Common myeloid progenitor, CD34-positive (primary cell): ENCODE results near the gene MRGPRF.
A peak's percentile ranks its signal among the peaks of the same experiment; 100 is the strongest.

Experiments
- CTCF ChIA-PET: fragments of 350-600 bp; sonication (Branson Sonifier 250); formaldehyde crosslinking; loops from one replicate; lab custom pipeline; 2021; ENCODE audit warnings: antibody characterized with exemption; lab: Charles Lee
- POLR2A ChIA-PET: fragments of 350-600 bp; sonication (Branson Sonifier 250); formaldehyde crosslinking; loops from one replicate; lab custom pipeline; 2021; ENCODE audit warnings: antibody characterized with exemption; lab: Charles Lee
- DNase-seq, 3 donors: peaks; one replicate each; pipeline versions ENCODE4 v3.0.0 to v3.0.0-alpha.2; 2013
- H3K27ac ChIP-seq, 2 experiments: 1 replicate in 1 of 2; 2 replicates in 1 of 2; pipeline ENCODE4 v1.7.0; 2013; ENCODE audit warnings: inconsistent platforms in 2 of 2, low read length in 2 of 2, mild to moderate bottlenecking in 2 of 2, low read depth in 1 of 2, moderate library complexity in 1 of 2; ENCODE audit not compliant: severe bottlenecking in 2 of 2, insufficient read depth in 1 of 2, poor library complexity in 1 of 2
- H3K27me3 ChIP-seq, 5 experiments: replicated peaks in 2 of 5; 1 replicate in 3 of 5; 2 replicates in 2 of 5; pipeline versions ENCODE4 v1.6.1 to v1.7.0; 2013; ENCODE audit warnings: low read length in 4 of 5, mild to moderate bottlenecking in 2 of 5, moderate library complexity in 2 of 5, inconsistent platforms in 1 of 5; ENCODE audit not compliant: insufficient read depth in 5 of 5, control insufficient read depth in 4 of 5
- H3K36me3 ChIP-seq, 4 experiments: 1 replicate in 2 of 4; 2 replicates in 2 of 4; pipeline versions ENCODE4 v1.6.1 to v1.7.0; 2013; ENCODE audit warnings: low read length in 3 of 4, control low read depth in 1 of 4, mild to moderate bottlenecking in 1 of 4; ENCODE audit not compliant: control insufficient read depth in 4 of 4, insufficient read depth in 4 of 4
- H3K4me1 ChIP-seq, 4 experiments: 1 replicate in 3 of 4; 2 replicates in 1 of 4; pipeline versions ENCODE4 v1.6.1 to v1.7.1; 2013; ENCODE audit warnings: low read length in 3 of 4, mild to moderate bottlenecking in 3 of 4, control low read depth in 1 of 4, inconsistent platforms in 1 of 4, moderate library complexity in 1 of 4; ENCODE audit not compliant: control insufficient read depth in 4 of 4, insufficient read depth in 4 of 4; ENCODE audit errors: control extremely low read depth in 1 of 4
- H3K4me3 ChIP-seq, 7 experiments: 1 replicate in 4 of 7; 2 replicates in 3 of 7; pipeline versions ENCODE4 v1.5.1 to v1.7.0; 2013; ENCODE audit warnings: mild to moderate bottlenecking in 7 of 7, low read length in 6 of 7, moderate library complexity in 6 of 7, inconsistent platforms in 2 of 7, low read depth in 2 of 7, control low read depth in 1 of 7; ENCODE audit not compliant: insufficient read depth in 4 of 7, control insufficient read depth in 1 of 7; ENCODE audit errors: extremely low read depth in 1 of 7
- H3K9me3 ChIP-seq, 5 experiments: 1 replicate in 4 of 5; 2 replicates in 1 of 5; pipeline versions ENCODE4 v1.6.1 to v1.7.1; 2013; ENCODE audit warnings: low read length in 4 of 5, mild to moderate bottlenecking in 2 of 5, inconsistent platforms in 1 of 5, low read depth in 1 of 5, moderate library complexity in 1 of 5; ENCODE audit not compliant: control insufficient read depth in 4 of 5, insufficient read depth in 2 of 5; ENCODE audit errors: control extremely low read depth in 1 of 5
- WGBS: methylation state at CpG from one replicate; pipeline ENCODE4 v1.1.5; 2013; ENCODE audit not compliant: insufficient coverage; 5-methylcytosine and 5-hydroxymethylcytosine counted together

Gene MRGPRF

DNA sequence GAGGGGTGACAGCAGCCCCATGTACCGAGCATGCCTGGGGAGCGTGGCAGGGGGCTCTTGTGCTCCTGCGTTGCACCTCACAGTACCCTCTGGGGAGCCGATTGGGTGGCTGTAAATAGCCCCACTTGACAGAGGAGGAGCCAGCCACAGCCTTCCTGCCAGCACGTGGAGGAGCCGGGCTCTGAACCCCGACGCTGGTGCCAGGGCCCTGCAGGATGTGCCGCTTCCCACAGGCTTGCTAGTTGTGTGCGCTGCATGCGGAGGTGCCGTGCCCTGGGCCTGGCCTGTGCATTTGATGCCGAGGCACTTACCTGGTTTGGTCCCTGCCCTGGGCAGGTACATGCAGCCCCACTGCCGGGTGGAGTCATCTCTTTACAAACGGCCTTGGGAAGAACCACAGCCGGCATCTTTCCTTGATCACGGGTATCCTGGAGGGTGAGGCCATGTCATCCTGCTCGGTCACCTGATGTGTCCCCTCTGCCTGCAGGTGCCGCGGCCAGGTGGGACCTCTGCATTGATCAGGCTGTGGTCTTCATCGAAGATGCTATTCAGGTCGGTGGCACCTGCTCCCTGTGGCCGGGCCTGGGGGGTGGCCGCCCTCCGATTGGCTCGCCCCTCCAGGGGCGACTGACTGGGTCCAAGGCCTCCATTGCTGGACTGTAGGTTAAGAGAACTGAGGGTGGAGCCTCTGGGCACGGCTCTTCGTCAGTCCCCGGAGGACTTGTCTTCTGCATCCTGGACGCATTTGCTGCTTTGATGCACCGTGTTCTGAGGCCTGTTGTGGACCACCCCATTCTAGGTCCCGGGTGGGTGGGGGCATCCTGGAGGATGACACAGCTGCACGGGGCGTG is 40.7 kb upstream of the MRGPRF start:
- peaks cover 6 to 38% (median 22%) of the 10 kb centered on the region in 4 experiments for H3K36me3 ChIP-seq

DNA sequence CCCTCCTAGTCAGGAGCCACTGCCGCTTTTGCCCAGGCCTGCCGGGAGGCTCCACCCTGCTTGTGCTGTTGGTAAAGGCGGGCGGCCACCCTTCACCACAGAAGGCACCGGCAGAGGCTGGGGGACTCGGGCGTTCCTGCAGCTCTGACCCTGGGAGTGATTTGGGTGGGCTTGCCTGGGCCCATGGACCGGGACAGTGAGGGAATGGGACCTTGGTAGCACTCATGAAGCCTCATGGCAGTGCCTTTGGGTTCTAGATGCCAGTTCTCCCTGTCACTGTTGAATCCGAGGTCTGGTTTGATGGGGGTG is 40.1 kb upstream of the MRGPRF start:
- H3K36me3 ChIP-seq = peaks cover 6 to 35% (median 20%) of the 10 kb centered on the region in 4 experiments
- ChIA-PET CTCF (no interaction called here), POLR2A (no interaction called here)
- peaks cover 0 to 20% (median 16%) of the 10 kb centered on the region in 4 experiments for H3K4me1 ChIP-seq
- DNase-seq = no peak
- no peaks in the 10 kb centered on the region for H3K27me3 ChIP-seq
- H3K4me3 ChIP-seq = no peak overlapping the region
- no peak overlapping the region for H3K27ac ChIP-seq
- no peaks in the 10 kb centered on the region for H3K9me3 ChIP-seq
- 94% methylated on average over 8 of the region's 9 CpGs for WGBS

More for the DNA sequence above, 40.7 kb upstream of the MRGPRF start:
- DNase-seq = no peak
- Histone ChIP-seq H3K27me3 (no peaks in the 10 kb centered on the region), H3K27ac (no peak overlapping the region), H3K4me3 (no peak overlapping the region), H3K4me1 (peaks cover 0 to 21% (median 16%) of the 10 kb centered on the region in 4 experiments), H3K9me3 (no peaks in the 10 kb centered on the region)
- ChIA-PET POLR2A (no interaction called here), CTCF (no interaction called here)
- WGBS = 81% methylated on average over 29 of the region's 35 CpGs

DNA sequence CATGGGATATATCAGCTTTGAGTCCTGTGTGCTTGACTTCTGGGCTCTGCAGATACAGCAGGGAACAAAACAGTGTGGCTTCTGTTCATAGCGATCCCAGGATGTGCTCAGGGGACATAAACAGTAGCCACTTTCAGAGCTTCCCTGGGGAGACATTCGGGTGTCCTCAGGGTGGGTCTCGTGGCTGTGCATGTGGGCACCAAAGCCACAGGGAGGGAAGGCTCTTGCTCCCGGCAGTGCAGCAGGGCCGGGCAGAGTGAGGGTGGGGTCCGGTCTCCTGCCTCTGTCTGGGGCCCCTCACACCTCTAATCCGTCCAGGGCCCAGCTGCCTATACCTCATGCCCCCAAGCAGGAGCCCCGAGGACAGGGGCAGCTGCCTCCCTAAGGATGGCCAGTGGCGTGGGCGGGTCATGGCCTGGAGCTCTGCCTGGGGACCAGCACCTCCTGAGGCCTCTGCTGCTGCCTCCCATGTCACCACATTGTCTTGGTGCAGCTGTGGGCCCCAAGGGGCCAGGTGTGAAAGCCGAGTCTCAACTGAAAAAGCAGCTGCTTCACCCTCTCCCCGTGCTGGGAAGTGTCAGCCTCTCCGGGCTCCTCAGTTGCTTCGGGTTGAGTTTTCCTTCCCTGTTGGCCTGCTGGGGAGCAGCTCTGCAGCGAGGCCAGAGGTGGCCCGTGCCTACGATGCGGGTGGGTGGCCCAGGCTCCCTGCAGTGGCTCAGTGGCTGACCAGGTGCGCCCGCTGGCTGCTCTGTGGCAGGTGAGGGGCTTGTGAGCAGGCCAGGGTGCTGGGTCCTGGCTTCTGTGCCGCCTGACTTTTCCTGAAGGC is 39.5 kb upstream of the MRGPRF start:
- H3K36me3 ChIP-seq = peaks cover 6 to 30% (median 17%) of the 10 kb centered on the region in 4 experiments
- DNase-seq = no peak
- ChIA-PET POLR2A (no interaction called here), CTCF (no interaction called here)
- H3K4me3 ChIP-seq = no peak overlapping the region
- H3K27ac ChIP-seq = no peak overlapping the region
- H3K9me3 ChIP-seq = no peaks in the 10 kb centered on the region
- H3K27me3 ChIP-seq = no peaks in the 10 kb centered on the region
- WGBS = 88% methylated on average over 18 of the region's 21 CpGs
- H3K4me1 ChIP-seq = peaks cover 0 to 20% (median 15%) of the 10 kb centered on the region in 4 experiments

DNA sequence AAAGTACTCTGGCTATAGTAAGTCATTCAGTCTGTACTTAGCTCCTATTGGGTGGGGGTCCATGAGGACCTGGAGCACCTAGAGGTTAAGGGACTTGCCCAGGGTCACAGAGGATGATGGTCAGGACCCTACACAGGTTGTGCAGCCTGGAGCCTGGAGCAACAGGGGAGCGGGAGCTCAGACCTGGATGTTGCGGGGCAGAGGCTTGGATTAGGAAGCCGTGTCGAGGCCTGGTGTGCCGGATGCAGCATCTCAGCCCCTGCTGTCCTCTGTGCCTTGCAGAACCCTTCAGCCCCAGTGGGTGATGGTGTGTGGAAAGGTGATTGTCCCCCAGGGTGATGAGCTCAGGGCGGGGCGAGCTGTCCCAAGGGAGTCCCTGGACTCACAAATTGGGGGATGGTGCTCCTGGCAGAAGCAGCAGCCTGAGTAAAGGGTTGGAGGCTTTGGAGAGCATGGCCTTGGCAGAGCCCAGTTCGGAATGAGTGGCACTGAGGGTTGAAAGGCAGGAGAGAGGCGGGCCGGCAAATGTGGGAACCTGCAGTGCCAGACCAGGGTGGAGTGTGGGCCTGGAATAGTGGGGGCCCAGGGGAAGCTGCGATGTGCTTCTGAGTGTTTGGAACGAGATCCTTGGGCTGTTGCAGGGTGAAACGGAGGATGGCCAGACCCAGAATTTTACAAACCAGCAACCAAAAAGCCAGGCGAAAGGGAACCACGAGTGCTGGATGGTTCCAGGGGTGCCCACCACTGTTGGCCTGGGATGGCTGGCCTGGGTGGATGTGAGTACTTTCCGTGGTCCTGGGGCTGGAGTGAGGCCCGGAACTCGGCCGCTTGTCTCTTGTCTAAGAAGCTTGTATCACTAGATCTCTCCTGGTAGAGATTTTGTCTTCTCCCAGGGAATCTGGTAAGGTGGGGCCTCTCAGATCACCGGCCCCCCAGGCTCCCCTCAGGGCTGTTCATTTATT is 38.6 kb upstream of the MRGPRF start:
- ChIA-PET POLR2A (no interaction called here), CTCF (no interaction called here)
- Histone ChIP-seq H3K4me1 (peaks cover 0 to 20% (median 15%) of the 10 kb centered on the region in 4 experiments), H3K36me3 (peaks cover 6 to 26% (median 16%) of the 10 kb centered on the region in 4 experiments), H3K4me3 (no peak overlapping the region), H3K27ac (peak overlapping the region in 1 of 2 experiments; percentile 22), H3K9me3 (no peaks in the 10 kb centered on the region), H3K27me3 (no peaks in the 10 kb centered on the region)
- WGBS = 98% methylated on average over 14 of the region's 20 CpGs
- DNase-seq = no peak

DNA sequence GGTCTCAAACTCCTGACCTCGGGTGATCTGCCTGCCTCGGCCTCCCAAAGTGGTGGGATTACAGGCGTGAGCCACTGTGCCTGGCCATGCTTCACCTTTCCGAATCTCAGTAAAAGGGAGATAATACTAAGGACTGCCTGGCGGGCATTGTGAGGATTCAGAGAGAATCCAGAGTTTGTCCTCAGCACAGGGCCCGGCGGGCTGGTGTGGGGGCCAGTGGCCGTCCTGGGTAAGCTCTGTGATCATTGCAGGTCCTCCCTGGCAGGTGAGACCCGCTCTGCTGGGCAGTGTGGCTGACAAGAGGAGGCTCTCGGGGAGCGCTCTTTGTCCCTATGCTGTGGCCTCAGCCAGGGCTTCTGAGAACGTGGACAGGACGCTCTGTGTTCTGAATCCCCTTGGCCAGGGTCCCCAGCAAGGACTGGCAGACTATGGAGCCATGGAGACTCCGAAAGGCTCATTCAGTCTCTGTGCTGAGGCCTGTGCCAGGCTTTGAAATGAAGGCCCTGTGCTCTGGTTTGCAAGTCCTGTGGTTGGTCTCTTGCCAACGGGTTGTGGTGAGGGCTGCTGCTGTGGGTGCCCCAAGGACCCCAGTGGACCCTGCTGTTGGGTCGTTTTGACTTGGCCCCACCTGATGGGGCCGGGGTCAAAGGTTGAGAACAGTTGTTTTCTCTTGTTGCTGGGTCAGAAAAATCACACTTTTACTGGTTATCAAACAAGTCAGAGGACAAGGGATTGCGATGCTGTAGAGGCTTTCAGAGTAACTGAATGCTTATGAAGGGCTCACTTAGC is 37.7 kb upstream of the MRGPRF start:
- H3K4me1 ChIP-seq = peaks cover 0 to 20% (median 15%) of the 10 kb centered on the region in 4 experiments
- POLR2A ChIA-PET = interaction anchor here (0.6 kb wide), 1 partner anchor 82 kb away, joined by 3 read pairs; no protein-coding TSS in a partner anchor

DNA sequence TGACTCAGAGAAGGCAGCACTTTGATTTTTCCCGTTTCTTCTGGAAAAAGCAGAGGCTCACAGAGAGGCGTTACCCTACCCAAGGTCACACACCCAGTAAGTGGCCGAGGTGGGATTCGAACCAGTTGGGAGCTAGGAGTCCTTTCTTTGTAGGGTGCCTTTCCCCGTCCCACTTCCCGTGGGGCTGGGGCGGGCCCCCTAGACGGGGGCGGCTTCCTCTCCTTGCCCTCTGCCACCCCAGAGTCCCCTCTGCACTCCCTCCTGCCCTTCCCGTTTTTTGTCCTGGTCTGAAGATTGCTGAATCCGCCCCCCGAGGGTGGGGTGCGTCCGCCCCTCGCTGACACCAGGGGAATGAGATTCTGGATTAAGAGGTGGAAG is 36.4 kb upstream of the MRGPRF start:
- peak overlapping the region; percentile 59 to 90 (median 86) for H3K4me3 ChIP-seq
- H3K27me3 ChIP-seq = no peaks in the 10 kb centered on the region
- peak; percentile 25 to 43 (median 42) for DNase-seq
- POLR2A ChIA-PET = no interaction called here
- no peaks in the 10 kb centered on the region for H3K9me3 ChIP-seq
- peaks cover 0 to 20% (median 15%) of the 10 kb centered on the region in 4 experiments for H3K4me1 ChIP-seq
- CTCF ChIA-PET = interaction anchor here (1.2 to 1.4 kb wide), 2 partner anchors 22 to 41 kb away, joined by 3 to 5 read pairs; no protein-coding TSS in a partner anchor
- H3K36me3 ChIP-seq = peaks cover 0 to 10% (median 4%) of the 10 kb centered on the region in 4 experiments
- WGBS = 2% methylated on average over 9 of the region's 15 CpGs
- peak overlapping the region; percentile 54 to 82 for H3K27ac ChIP-seq

More for the DNA sequence above, 37.7 kb upstream of the MRGPRF start:
- H3K4me3 ChIP-seq = no peak overlapping the region
- H3K36me3 ChIP-seq = peaks cover 6 to 23% (median 12%) of the 10 kb centered on the region in 4 experiments
- no peaks in the 10 kb centered on the region for H3K9me3 ChIP-seq
- H3K27me3 ChIP-seq = no peaks in the 10 kb centered on the region
- WGBS = 89% methylated on average over 18 of the region's 18 CpGs
- CTCF ChIA-PET = interaction anchor here (1.2 kb wide), 1 partner anchor 40 kb away, joined by 5 read pairs; no protein-coding TSS in a partner anchor
- no peak for DNase-seq
- H3K27ac ChIP-seq = peak overlapping the region in 1 of 2 experiments; percentile 22
